ENCODE data around the gene THBS4. TPM values are rescaled to one million over a fixed set of nuclear protein-coding genes. Genes with fewer than 3 reads are reported as not detected.

THBS4 gene
- total RNA-seq, 2 experiments from 2014 or later, result 0.64 to 0.85 TPM

DNA sequence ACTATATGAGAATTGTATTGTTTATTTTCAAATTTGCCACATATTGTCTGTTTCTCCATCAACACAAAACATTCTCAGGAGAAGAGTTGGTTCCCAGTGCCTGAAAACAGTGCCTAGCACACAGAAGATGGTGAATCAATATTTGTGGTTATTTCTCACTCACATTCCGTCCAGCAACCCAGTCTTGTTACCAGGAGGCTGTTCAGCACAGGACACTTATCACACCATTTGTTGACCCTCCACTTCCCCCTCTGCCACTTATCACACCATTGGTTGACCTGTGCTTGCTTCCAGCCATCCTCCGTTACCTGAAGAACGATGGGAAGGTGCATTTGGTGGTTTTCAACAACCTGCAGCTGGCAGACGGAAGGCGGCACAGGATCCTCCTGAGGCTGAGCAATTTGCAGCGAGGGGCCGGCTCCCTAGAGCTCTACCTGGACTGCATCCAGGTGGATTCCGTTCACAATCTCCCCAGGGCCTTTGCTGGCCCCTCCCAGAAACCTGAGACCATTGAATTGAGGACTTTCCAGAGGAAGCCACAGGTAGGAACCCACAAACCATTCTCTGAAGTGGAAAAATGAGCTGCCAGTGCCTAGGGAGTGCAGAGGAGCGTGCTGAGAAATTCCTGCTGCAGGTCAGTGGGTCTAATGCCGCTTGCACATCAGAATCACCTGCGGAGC lies 20.5 kb downstream of the THBS4 start:
- ChIA-PET POLR2A (no interaction called here), CTCF (interaction anchor here (1.0 to 1.9 kb wide), 2 partner anchors 13 to 33 kb away, joined by 3 to 4 read pairs; no protein-coding TSS in a partner anchor)
- H3K27me3 Mint-ChIP-seq, result peaks cover 3% of the 10 kb centered on the region

DNA sequence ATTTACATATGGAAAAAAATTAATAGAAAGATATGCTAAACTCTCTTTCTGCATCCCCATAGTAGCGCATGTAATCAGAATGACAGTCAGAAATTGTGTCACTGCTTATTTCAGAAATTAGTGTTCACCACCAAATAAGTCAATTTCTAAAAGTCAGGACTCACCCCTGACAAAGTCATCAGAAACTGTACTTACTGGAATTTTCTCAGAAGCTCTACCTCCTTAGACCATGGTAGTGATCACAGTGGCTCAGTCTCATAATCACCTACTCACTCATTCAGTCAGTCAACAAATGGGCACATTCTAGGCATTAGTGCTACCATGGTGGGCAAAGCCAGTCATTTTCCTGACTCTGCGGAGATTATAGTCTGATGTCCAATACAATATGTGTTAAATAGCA lies 22.0 kb downstream of the THBS4 start:
- Mint-ChIP-seq H3K27me3 (no peaks in the 10 kb centered on the region), H3K9me3 (no peaks in the 10 kb centered on the region), H3K4me1 (peaks cover 3% of the 10 kb centered on the region), H3K36me3 (ENCODE audit: low read depth) (no peaks in the 10 kb centered on the region), H3K4me3 (no peak overlapping the region), H3K27ac (no peak overlapping the region)
- ChIA-PET CTCF (interaction anchor here (1.9 kb wide), 1 partner anchor 35 kb away, joined by 4 read pairs; no protein-coding TSS in a partner anchor), POLR2A (no interaction called here)
- no peak for DNase-seq

More for the DNA sequence above, 20.5 kb downstream of the THBS4 start:
- Mint-ChIP-seq H3K27ac (no peak overlapping the region), H3K4me1 (peaks cover 3% of the 10 kb centered on the region), H3K4me3 (no peak overlapping the region), H3K36me3 (ENCODE audit: low read depth) (no peaks in the 10 kb centered on the region), H3K9me3 (no peaks in the 10 kb centered on the region)
- no peak for DNase-seq

DNA sequence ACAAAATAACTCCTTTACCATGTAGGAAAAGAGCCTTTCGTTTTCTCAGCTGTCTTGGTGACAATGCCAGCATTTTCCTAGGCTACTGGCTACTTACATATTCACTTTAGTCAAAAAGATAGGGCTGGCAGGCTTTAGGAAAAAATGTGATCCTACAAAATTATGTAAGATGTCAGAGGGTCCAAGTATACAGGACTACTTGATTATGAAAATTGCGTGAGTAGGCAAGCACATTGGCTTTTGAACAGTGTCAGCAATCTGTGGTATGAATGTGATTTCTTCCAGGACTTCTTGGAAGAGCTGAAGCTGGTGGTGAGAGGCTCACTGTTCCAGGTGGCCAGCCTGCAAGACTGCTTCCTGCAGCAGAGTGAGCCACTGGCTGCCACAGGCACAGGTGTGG lies 22.8 kb downstream of the THBS4 start:
- Mint-ChIP-seq H3K4me1 (peaks cover 3% of the 10 kb centered on the region), H3K9me3 (no peaks in the 10 kb centered on the region), H3K36me3 (ENCODE audit: low read depth) (no peaks in the 10 kb centered on the region), H3K4me3 (no peak overlapping the region), H3K27ac (no peak overlapping the region), H3K27me3 (no peaks in the 10 kb centered on the region)
- CTCF ChIA-PET, result no interaction called here
- no peak for DNase-seq
- POLR2A ChIA-PET, result no interaction called here

DNA sequence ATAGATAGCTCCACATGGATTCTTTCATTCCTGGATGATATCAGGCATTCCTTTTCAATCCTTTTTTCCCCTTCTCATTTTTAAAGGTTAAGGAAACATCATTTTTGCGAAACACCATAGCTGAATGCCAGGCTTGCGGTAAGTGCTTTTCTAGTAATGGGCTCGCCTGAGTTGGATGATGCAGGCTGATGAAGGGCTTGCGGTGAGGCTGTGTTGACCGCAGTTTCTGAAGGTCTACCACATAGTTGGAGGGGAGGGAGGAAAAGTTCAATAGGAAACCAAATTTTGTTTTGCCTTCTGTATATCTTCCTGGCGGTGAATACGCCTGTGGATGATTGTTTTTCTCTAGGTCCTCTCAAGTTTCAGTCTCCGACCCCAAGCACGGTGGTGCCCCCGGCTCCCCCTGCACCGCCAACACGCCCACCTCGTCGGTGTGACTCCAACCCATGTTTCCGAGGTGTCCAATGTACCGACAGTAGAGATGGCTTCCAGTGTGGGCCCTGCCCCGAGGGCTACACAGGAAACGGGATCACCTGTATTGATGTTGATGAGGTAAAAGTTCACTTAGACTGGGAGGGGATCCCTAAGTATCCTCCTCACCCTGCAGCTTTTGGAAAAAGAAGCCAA lies 24.3 kb downstream of the THBS4 start:
- Mint-ChIP-seq H3K4me1 (peaks cover 3% of the 10 kb centered on the region), H3K27ac (no peak overlapping the region), H3K36me3 (ENCODE audit: low read depth) (no peaks in the 10 kb centered on the region), H3K9me3 (no peaks in the 10 kb centered on the region), H3K4me3 (no peak overlapping the region), H3K27me3 (no peaks in the 10 kb centered on the region)
- POLR2A ChIA-PET, result interaction anchor here (0.6 kb wide), 1 partner anchor 20 kb away, joined by 4 read pairs; no protein-coding TSS in a partner anchor
- CTCF ChIA-PET, result interaction anchor here (0.6 kb wide), 1 partner anchor 401 kb away, joined by 4 read pairs; no protein-coding TSS in a partner anchor
- DNase-seq, result no peak

DNA sequence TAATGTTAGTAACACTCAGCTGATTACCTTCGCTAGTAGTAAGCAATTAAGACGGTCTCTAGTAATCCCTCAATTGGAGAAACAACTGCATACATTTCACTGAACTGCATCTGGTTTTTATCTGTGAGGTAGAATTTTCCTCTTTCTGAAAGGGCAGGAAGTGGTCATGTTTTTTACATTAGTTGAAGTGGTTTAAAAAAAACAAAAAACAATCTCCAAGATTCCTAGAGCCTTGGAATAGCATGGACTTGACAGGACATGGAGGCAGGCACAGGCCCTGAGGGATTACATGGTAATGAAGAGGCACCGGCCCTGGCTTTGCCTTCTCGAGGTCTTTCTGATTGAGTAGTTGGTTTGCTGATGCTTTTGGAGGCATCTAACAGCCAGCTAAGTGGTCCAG lies 25.8 kb downstream of the THBS4 start:
- peaks cover 3% of the 10 kb centered on the region for H3K4me1 Mint-ChIP-seq
- no peak for DNase-seq
- ChIA-PET CTCF (interaction anchor here (0.7 to 1.8 kb wide), 2 partner anchors 18 to 907 kb away, joined by 3 to 5 read pairs; no protein-coding TSS in a partner anchor), POLR2A (no interaction called here)
- H3K27me3 Mint-ChIP-seq, result no peaks in the 10 kb centered on the region
- no peak overlapping the region for H3K27ac Mint-ChIP-seq
- H3K9me3 Mint-ChIP-seq, result no peaks in the 10 kb centered on the region
- no peaks in the 10 kb centered on the region for H3K36me3 Mint-ChIP-seq (ENCODE audit: low read depth)
- no peak overlapping the region for H3K4me3 Mint-ChIP-seq

DNA sequence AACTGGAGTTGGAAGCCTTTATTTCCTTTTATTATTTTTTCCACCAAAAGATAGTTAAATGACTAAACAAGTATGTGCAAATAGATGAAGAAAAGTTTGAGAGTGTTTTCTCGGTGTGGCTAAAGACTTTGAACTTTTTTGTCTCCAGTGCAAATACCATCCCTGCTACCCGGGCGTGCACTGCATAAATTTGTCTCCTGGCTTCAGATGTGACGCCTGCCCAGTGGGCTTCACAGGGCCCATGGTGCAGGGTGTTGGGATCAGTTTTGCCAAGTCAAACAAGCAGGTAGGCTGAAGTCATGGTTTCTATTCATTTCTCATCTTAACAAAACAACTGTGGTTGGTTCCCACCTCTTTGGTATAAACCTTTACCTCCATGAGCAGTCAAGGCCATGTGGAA lies 26.4 kb downstream of the THBS4 start:
- POLR2A ChIA-PET, result no interaction called here
- H3K9me3 Mint-ChIP-seq, result no peaks in the 10 kb centered on the region
- CTCF ChIA-PET, result interaction anchor here (0.6 to 1.8 kb wide), 5 partner anchors 17 to 907 kb away, joined by 3 to 5 read pairs (median 3); no protein-coding TSS in a partner anchor
- DNase-seq, result no peak
- H3K4me1 Mint-ChIP-seq, result peaks cover 3% of the 10 kb centered on the region
- H3K36me3 Mint-ChIP-seq (ENCODE audit: low read depth), result no peaks in the 10 kb centered on the region
- no peak overlapping the region for H3K4me3 Mint-ChIP-seq
- no peak overlapping the region for H3K27ac Mint-ChIP-seq
- H3K27me3 Mint-ChIP-seq, result no peaks in the 10 kb centered on the region

DNA sequence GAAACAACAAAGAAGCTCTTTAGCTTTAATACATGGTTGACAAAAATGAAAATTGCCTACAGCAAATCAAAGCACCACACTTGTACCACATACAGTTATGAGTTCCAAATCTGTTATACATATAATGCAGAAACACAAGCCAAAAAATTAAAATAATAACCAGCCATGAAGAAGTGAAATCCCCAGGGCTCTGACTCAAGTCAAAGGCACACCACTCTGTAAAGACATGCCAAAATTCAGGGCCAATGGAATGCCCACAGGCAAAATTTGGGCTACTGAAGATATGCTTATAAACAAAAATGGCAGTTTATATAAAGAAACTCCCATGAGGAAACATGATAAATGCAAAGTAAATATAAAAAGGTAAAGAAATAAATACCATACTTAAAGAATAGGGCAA lies 29.0 kb downstream of the THBS4 start:
- peaks cover 3% of the 10 kb centered on the region for H3K4me1 Mint-ChIP-seq

DNA sequence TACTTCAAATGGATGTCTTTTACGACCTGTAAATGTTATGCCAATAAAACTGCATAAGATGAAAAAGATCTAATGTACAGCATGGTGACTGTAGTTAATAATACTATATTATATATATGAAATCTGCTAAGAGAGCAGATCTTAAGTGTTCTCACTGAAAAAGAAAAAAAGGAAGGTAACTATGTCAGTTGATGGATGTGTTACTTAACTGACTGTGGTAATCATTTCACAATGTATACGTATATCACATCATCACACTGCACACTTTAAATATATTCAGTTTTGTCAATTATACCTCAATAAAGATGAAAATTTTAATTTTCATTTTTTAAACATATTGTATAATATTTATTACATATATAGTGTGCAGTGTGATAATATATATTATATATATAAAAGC lies 31.9 kb downstream of the THBS4 start:
- Mint-ChIP-seq H3K4me3 (no peak overlapping the region), H3K4me1 (peaks cover 18% of the 10 kb centered on the region), H3K27ac (no peak overlapping the region), H3K27me3 (no peaks in the 10 kb centered on the region), H3K9me3 (no peaks in the 10 kb centered on the region), H3K36me3 (ENCODE audit: low read depth) (no peaks in the 10 kb centered on the region)
- CTCF ChIA-PET, result no interaction called here
- POLR2A ChIA-PET, result no interaction called here
- DNase-seq, result no peak

More for the DNA sequence above, 29.0 kb downstream of the THBS4 start:
- Mint-ChIP-seq H3K4me3 (no peak overlapping the region), H3K27me3 (no peaks in the 10 kb centered on the region), H3K9me3 (no peaks in the 10 kb centered on the region), H3K27ac (no peak overlapping the region), H3K36me3 (ENCODE audit: low read depth) (no peaks in the 10 kb centered on the region)
- ChIA-PET POLR2A (no interaction called here), CTCF (no interaction called here)
- DNase-seq, result no peak

DNA sequence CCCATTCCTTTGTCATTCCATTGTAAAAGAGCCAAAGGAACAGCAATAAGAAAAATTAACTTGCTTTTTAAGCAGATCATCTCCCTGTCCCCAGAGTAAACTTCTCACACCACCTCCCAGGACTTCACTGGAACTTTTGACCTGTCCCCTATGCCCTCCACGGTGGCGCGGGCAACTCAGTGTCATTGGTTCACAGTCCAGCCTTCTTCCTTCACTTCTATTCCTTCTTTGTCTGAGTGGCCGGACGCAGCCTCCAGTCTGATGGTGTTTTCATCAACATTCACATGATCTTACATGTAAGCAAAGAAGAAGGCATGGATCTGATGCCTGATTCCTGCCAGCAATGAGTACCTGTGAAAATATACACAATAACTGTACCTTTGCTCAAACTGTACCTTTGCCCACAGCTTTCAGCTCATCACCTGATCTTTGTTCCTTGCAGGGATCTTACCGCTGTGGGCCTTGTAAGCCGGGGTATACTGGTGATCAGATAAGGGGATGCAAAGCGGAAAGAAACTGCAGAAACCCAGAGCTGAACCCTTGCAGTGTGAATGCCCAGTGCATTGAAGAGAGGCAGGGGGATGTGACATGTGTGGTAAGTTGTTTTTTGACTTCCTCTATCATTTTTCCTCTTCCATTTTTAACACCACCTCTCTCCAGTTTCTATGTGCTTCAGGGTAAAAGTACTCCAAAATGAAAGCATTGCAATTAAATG lies 32.5 kb downstream of the THBS4 start:
- peaks cover 18% of the 10 kb centered on the region for H3K4me1 Mint-ChIP-seq
- DNase-seq, result no peak
- ChIA-PET POLR2A (no interaction called here), CTCF (interaction anchor here (1.6 kb wide), 1 partner anchor 16 kb away, joined by 3 read pairs; no protein-coding TSS in a partner anchor)
- no peak overlapping the region for H3K4me3 Mint-ChIP-seq
- no peak overlapping the region for H3K27ac Mint-ChIP-seq
- H3K27me3 Mint-ChIP-seq, result no peaks in the 10 kb centered on the region
- H3K36me3 Mint-ChIP-seq (ENCODE audit: low read depth), result no peaks in the 10 kb centered on the region
- H3K9me3 Mint-ChIP-seq, result no peaks in the 10 kb centered on the region

DNA sequence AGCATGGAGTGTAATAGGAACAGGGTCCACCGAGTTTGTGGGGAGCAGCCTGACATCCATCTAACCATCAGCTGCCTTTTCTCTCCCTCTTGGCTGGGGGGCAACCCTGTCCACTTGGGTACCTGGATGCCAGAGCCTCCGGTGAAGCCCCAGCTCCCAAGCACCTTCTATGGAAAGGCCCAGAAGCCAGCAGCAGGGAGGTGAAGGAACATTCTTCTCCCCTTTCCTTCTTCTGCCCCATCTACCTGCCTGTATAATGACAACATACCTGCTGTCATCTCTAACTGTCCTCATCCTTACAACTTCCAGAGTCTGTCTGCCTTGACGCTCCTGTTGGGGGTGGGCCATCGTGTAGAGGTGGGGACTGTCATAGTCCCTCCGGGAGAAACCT lies 33.1 kb downstream of the THBS4 start:
- Mint-ChIP-seq H3K4me1 (peaks cover 18% of the 10 kb centered on the region), H3K27ac (no peak overlapping the region), H3K36me3 (ENCODE audit: low read depth) (no peaks in the 10 kb centered on the region), H3K9me3 (no peaks in the 10 kb centered on the region), H3K27me3 (no peaks in the 10 kb centered on the region), H3K4me3 (no peak overlapping the region)
- CTCF ChIA-PET, result interaction anchor here (1.6 kb wide), 1 partner anchor 15 kb away, joined by 3 read pairs; no protein-coding TSS in a partner anchor
- POLR2A ChIA-PET, result no interaction called here
- DNase-seq, result no peak

DNA sequence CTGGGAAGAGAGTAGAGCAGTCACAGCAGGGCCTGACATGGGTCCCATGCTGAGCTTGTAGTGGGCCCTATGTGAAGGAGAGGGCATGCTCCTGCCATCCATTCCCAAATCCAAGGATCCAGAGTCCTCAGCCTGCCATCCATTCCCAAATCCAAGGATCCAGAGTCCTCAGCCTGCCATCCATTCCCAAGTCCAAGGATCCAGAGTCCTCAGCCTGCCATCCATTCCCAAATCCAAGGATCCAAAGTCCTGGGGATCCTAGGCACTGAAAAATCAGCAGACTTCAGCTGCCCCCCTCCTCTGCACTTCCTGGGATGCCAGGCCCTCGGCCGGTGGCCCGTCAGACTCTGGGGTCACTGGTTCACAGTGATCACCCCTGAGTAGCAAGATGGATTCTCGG lies 33.6 kb downstream of the THBS4 start:
- no peaks in the 10 kb centered on the region for H3K9me3 Mint-ChIP-seq
- H3K4me1 Mint-ChIP-seq, result peaks cover 18% of the 10 kb centered on the region
- no peak overlapping the region for H3K4me3 Mint-ChIP-seq
- CTCF ChIA-PET, result interaction anchor here (0.9 to 1.6 kb wide), 4 partner anchors 12 to 24 kb away, joined by 3 to 5 read pairs (median 3); no protein-coding TSS in a partner anchor
- H3K27ac Mint-ChIP-seq, result no peak overlapping the region
- no peaks in the 10 kb centered on the region for H3K27me3 Mint-ChIP-seq
- DNase-seq, result no peak
- no peaks in the 10 kb centered on the region for H3K36me3 Mint-ChIP-seq (ENCODE audit: low read depth)
- POLR2A ChIA-PET, result no interaction called here

DNA sequence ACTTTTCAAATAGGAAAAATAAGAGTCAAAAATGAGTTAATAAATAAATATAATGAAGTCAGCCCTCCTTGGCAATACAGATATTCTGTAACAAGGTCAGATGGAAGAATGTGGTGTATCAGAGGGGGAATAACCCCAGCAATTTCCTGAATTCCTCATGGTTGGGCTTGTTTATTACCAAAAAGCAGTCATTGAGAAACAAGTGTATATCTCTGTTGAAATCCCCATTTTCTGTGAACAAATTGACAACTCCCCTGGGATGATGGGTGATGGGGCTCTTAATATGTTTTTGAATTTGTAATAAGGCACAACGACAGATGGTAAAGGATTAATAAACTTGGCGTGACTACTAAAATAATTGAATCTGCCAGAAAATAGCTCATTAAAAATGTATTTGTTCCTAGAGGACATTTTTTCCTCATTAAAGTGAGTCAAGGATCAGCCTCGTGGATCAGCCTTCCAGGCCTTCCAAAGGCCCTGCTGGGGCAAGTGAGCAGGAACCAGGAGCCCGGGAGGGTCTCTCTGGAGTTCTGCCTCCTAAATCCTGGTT lies 34.2 kb downstream of the THBS4 start:
- DNase-seq, result no peak
- H3K9me3 Mint-ChIP-seq, result no peaks in the 10 kb centered on the region
- H3K4me1 Mint-ChIP-seq, result peaks cover 18% of the 10 kb centered on the region
- H3K27ac Mint-ChIP-seq, result no peak overlapping the region
- ChIA-PET POLR2A (interaction anchor here (1.0 kb wide), 1 partner anchor 79 kb away, joined by 3 read pairs; no protein-coding TSS in a partner anchor), CTCF (interaction anchor here (0.9 to 1.6 kb wide), 3 partner anchors 13 to 24 kb away, joined by 3 to 5 read pairs (median 3); no protein-coding TSS in a partner anchor)
- H3K27me3 Mint-ChIP-seq, result no peaks in the 10 kb centered on the region
- no peaks in the 10 kb centered on the region for H3K36me3 Mint-ChIP-seq (ENCODE audit: low read depth)
- no peak overlapping the region for H3K4me3 Mint-ChIP-seq

Data from activated CD4-positive, alpha-beta T cell treated with anti-CD3 and anti-CD28 coated beads, Interleukin-2, amount 10 ng/mL, durations not matched to agents 7 days and 5 days (primary cell).